ENCODE measurements around the gene ZNF385D.

Gene ZNF385D, protein sequence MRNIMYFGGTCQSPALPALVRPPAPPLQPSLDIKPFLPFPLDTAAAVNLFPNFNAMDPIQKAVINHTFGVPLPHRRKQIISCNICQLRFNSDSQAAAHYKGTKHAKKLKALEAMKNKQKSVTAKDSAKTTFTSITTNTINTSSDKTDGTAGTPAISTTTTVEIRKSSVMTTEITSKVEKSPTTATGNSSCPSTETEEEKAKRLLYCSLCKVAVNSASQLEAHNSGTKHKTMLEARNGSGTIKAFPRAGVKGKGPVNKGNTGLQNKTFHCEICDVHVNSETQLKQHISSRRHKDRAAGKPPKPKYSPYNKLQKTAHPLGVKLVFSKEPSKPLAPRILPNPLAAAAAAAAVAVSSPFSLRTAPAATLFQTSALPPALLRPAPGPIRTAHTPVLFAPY

GRCh38 chr3:21750831-21751391 is at the start of gene ZNF385D:
Gene ZNF385D, minus strand, starts transcription at chr3:21751210. Its CDS starts 294 bp downstream, at chr3:21750916.
- peak in 1 of 2 experiments; percentile 26 for DNase-seq (ENCODE audit: low read depth in 1 of 2, low spot score in 1 of 2)
- no peak for TF ChIP-seq JUND (IDR thresholded peaks at IDR 0.05; ENCODE audit: low read depth)
- in situ Hi-C loops (cut with HindIII; ENCODE audit: low pct_unique_long_range_greater_than_20kb, low sequenced_read_pairs) = no loop called here

GRCh38 chr3:21798356-21799088 is 47.5 kb upstream of the ZNF385D start:
- DNase-seq (ENCODE audit: low read depth in 1 of 2, low spot score in 1 of 2) = no peak
- in situ Hi-C loops (cut with HindIII; ENCODE audit: low pct_unique_long_range_greater_than_20kb, low sequenced_read_pairs) = no loop called here
- no peak for TF ChIP-seq JUND (IDR thresholded peaks at IDR 0.05; ENCODE audit: low read depth)

GRCh38 chr3:21795921-21796320 is 44.9 kb upstream of the ZNF385D start:
- no peak for TF ChIP-seq JUND (IDR thresholded peaks at IDR 0.05; ENCODE audit: low read depth)
- in situ Hi-C loops (cut with HindIII; ENCODE audit: low pct_unique_long_range_greater_than_20kb, low sequenced_read_pairs) = no loop called here
- DNase-seq (ENCODE audit: low read depth in 1 of 2, low spot score in 1 of 2) = no peak

DNA sequence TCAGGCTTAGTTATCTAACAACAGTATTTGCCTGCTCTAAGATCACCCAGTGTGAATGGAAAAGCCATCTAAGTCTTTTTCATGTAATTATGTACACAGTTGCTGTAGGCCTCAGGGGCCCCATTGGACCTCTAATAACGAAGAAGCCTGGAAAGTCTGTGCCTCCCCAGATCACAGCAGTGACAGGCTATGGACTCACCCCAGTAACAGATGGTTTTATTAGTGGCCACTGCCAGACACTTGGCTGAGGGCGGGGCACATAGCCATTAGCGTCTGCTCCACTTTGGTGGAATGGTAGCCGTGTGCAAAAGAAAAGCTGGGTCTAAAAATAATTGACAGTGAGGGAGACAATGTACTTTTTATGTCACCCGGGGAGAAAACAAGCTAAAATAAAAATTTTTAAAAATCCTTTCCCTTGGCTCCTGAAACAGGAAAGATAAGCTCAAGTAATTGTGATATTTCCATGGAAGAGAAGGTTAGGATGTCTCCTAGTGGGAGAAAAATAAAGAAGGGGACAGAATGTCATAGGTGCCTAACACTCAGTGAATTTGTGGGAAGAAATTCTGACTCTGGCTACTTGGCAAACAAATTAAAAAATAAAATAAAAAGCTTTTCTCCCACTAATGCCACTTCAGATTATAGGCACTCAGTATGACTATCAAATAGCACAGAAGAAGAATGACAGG is 44.3 kb upstream of the ZNF385D start:
- no peak for TF ChIP-seq JUND (IDR thresholded peaks at IDR 0.05; ENCODE audit: low read depth)
- in situ Hi-C loops (cut with HindIII; ENCODE audit: low pct_unique_long_range_greater_than_20kb, low sequenced_read_pairs) = no loop called here
- no peak for DNase-seq (ENCODE audit: low read depth in 1 of 2, low spot score in 1 of 2)

GRCh38 chr3:21794291-21794690 is 43.3 kb upstream of the ZNF385D start:
- DNase-seq (ENCODE audit: low read depth in 1 of 2, low spot score in 1 of 2) = no peak
- no peak for TF ChIP-seq JUND (IDR thresholded peaks at IDR 0.05; ENCODE audit: low read depth)
- in situ Hi-C loops (cut with HindIII; ENCODE audit: low pct_unique_long_range_greater_than_20kb, low sequenced_read_pairs) = no loop called here

DNA sequence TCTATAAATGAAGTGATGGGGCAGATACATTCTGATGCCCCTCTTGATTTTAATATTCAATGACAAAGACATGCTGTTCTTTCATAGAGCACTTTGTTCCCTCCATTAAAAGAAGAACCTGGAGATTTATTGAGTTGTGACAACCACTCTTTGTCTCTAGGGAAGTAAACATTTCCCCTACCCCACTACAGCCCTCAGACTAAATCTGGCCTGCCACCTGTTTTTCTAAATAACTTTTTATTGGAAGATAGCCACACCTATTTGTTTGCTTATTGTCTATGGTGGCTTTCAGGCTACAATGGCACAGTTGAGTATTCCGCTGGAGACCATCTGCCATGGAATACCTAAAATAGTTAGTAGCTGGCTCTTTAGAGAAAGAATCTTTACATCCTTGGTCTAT is 41.2 kb upstream of the ZNF385D start:
- no peak for TF ChIP-seq JUND (IDR thresholded peaks at IDR 0.05; ENCODE audit: low read depth)
- DNase-seq (ENCODE audit: low read depth in 1 of 2, low spot score in 1 of 2) = no peak
- in situ Hi-C loops (cut with HindIII; ENCODE audit: low pct_unique_long_range_greater_than_20kb, low sequenced_read_pairs) = no loop called here

DNA sequence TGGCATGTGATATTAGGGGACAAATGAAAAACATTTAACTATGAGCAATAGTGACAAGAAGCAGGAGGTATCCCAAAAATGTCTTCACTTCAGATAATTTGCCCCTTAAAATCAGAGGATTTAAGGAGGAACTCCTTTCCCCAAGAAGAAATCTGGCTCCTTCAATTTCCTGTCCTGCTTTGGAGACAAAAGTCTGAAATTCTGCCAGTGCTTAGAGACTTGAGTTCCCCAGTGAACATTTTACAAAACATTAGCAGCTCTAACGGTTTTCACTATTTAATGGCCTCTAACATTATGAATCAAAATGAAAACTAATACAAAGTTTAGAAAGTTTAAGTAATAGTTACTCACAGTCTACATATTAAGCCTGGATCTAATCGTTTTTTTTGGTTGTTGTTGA is 40.3 kb upstream of the ZNF385D start:
- in situ Hi-C loops (cut with HindIII; ENCODE audit: low pct_unique_long_range_greater_than_20kb, low sequenced_read_pairs) = no loop called here
- DNase-seq (ENCODE audit: low read depth in 1 of 2, low spot score in 1 of 2) = no peak
- no peak for TF ChIP-seq JUND (IDR thresholded peaks at IDR 0.05; ENCODE audit: low read depth)

DNA sequence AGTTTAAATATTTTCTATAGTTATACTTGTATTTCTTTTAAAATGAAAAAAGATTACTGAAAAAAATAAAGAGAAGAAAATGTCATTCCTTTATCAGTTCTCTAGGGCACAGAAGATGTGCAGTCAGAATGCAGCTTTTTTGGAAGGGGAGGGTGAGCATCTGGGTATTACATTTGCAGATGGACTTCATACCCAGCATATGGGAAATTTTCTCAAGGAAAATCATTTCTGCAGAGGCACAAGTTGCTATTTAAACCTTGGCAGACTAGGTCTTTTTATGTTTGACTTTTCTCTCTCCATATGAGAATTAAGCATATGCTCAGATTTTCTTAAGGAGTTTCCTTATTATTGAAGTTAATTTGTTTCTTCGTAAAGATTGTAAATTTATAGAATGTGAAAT is 39.5 kb upstream of the ZNF385D start:
- no peak for DNase-seq (ENCODE audit: low read depth in 1 of 2, low spot score in 1 of 2)
- TF ChIP-seq JUND (IDR thresholded peaks at IDR 0.05; ENCODE audit: low read depth) = no peak
- in situ Hi-C loops (cut with HindIII; ENCODE audit: low pct_unique_long_range_greater_than_20kb, low sequenced_read_pairs) = no loop called here

- TF ChIP-seq JUND (IDR thresholded peaks at IDR 0.05; ENCODE audit: low read depth) = no peak
- no peak for DNase-seq (ENCODE audit: low read depth in 1 of 2, low spot score in 1 of 2)
- in situ Hi-C loops (cut with HindIII; ENCODE audit: low pct_unique_long_range_greater_than_20kb, low sequenced_read_pairs) = no loop called here
These were observed 38.7 kb upstream of the ZNF385D start for GRCh38 chr3:21789730-21790129.

DNA sequence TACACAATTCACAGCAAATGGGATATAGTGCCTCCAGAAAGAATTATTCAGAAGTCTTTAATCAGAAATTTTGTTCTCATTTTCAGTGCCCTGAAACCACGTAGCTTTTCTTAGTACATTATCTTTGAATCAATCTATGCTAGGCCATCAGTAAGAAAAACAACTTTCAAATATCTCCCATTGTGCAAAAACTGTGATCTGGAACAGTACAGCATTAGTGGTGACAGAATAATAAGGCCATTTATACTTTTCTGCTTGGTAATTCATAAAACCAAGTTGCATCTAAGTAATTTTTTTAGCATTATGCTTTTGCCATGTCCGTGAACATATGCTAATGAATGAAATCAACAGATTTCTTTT is 35.4 kb upstream of the ZNF385D start:
- no peak for DNase-seq (ENCODE audit: low read depth in 1 of 2, low spot score in 1 of 2)
- TF ChIP-seq JUND (IDR thresholded peaks at IDR 0.05; ENCODE audit: low read depth) = no peak
- in situ Hi-C loops (cut with HindIII; ENCODE audit: low pct_unique_long_range_greater_than_20kb, low sequenced_read_pairs) = no loop called here

GRCh38 chr3:21785765-21786437 is 34.9 kb upstream of the ZNF385D start:
- TF ChIP-seq JUND (IDR thresholded peaks at IDR 0.05; ENCODE audit: low read depth) = no peak
- in situ Hi-C loops (cut with HindIII; ENCODE audit: low pct_unique_long_range_greater_than_20kb, low sequenced_read_pairs) = no loop called here
- no peak for DNase-seq (ENCODE audit: low read depth in 1 of 2, low spot score in 1 of 2)

DNA sequence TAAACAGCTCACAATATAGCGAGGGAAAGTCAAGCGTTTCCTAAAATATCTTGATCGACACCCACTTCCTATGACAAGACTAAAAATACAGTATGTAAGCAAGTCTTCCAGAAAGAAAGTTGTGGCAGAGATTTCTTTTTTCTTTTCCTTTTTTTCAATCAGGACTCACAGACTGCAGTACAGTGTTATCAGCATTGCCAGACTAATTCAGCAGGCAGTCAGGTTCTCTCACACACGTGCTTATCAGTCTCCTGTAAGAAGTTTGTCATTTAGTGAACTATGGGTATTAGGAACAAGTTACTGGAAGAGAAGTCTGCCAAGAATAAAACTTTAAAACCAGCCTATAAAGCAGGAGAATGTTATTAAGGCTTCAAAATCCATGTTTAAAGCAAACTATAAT is 32.8 kb upstream of the ZNF385D start:
- no peak for DNase-seq (ENCODE audit: low read depth in 1 of 2, low spot score in 1 of 2)
- TF ChIP-seq JUND (IDR thresholded peaks at IDR 0.05; ENCODE audit: low read depth) = no peak
- in situ Hi-C loops (cut with HindIII; ENCODE audit: low pct_unique_long_range_greater_than_20kb, low sequenced_read_pairs) = no loop called here
